ENCODE data around the gene CDCA4. TPM values are rescaled to one million over a fixed set of nuclear protein-coding genes. Genes with fewer than 3 reads are reported as not detected.
"Not testable (repeated sequence)": the region's sequence is repeated elsewhere in the genome, so short reads cannot be mapped to it uniquely, and the experiment has no call there.

Gene CDCA4
- total and polyA plus RNA-seq, 2 experiments from 2014 or later = 24.0 to 27.5 TPM

GRCh38 chr14:105064721-105065143 lies 43.8 kb upstream of the CDCA4 start:
- no peaks in the 10 kb centered on the region for H3K9me3 ChIP-seq (ENCODE audit: low read depth)
- H2AFZ ChIP-seq = no peak overlapping the region
- no peak overlapping the region for H3K9ac ChIP-seq
- no peaks in the 10 kb centered on the region; the same call in 1 of the 2 replicates for H3K4me1 ChIP-seq (ENCODE audit: insufficient read depth)
- 75 to 82% methylated on average over 12 of the region's 12 CpGs for WGBS, 2 experiments (ENCODE audit: low coverage in 1 of 2, low lambda C conversion rate in 2 of 2, missing lambda C conversion rate in 2 of 2)
- H3F3A ChIP-seq (ENCODE audit: insufficient read depth) = no peaks in the 10 kb centered on the region
- TF ChIP-seq EZH2phosphoT487 (IDR thresholded peaks at IDR 0.05; ENCODE audit: insufficient read depth, low read depth) (no peak), EZH2 (IDR thresholded peaks at IDR 0.05; ENCODE audit: insufficient read depth, poor library complexity, severe bottlenecking) (no peak)
- no peak overlapping the region for H3K27ac ChIP-seq
- H4K20me1 ChIP-seq (ENCODE audit: insufficient read depth) = no peaks in the 10 kb centered on the region
- H3K4me2 ChIP-seq (ENCODE audit: unreplicated experiment) = no peak overlapping the region
- in situ Hi-C loops (cut with MboI) = no loop called here
- no peaks in the 10 kb centered on the region for H3K79me2 ChIP-seq (ENCODE audit: insufficient read depth)
- no peaks in the 10 kb centered on the region for H3K27me3 ChIP-seq (replicated peaks; ENCODE audit: insufficient read depth)
- H3K9me2 ChIP-seq (ENCODE audit: insufficient read depth) = no peaks in the 10 kb centered on the region
- DNase-seq = peak; percentile 35
- no peak overlapping the region for H3K4me3 ChIP-seq
- no peaks in the 10 kb centered on the region for H3K36me3 ChIP-seq (ENCODE audit: low read depth)

- no peak for DNase-seq
- H3K4me1 ChIP-seq (ENCODE audit: insufficient read depth) = no peaks in the 10 kb centered on the region; the same call in 1 of the 2 replicates
- no peak overlapping the region for H2AFZ ChIP-seq
- H3K79me2 ChIP-seq (ENCODE audit: insufficient read depth) = no peaks in the 10 kb centered on the region
- no peak overlapping the region for H3K4me2 ChIP-seq (ENCODE audit: unreplicated experiment)
- H3K27me3 ChIP-seq (replicated peaks; ENCODE audit: insufficient read depth) = no peaks in the 10 kb centered on the region
- H3K9ac ChIP-seq = no peak overlapping the region
- no peaks in the 10 kb centered on the region for H3K9me2 ChIP-seq (ENCODE audit: insufficient read depth)
- H3K36me3 ChIP-seq (ENCODE audit: low read depth) = no peaks in the 10 kb centered on the region
- no peaks in the 10 kb centered on the region for H3F3A ChIP-seq (ENCODE audit: insufficient read depth)
- no peaks in the 10 kb centered on the region for H3K9me3 ChIP-seq (ENCODE audit: low read depth)
- no peak for TF ChIP-seq EZH2phosphoT487 (IDR thresholded peaks at IDR 0.05; ENCODE audit: insufficient read depth, low read depth)
- TF ChIP-seq EZH2 (IDR thresholded peaks at IDR 0.05; ENCODE audit: insufficient read depth, poor library complexity, severe bottlenecking) = no peak
- 88 to 89% methylated on average over 10 of the region's 10 CpGs for WGBS, 2 experiments (ENCODE audit: low coverage in 1 of 2, low lambda C conversion rate in 2 of 2, missing lambda C conversion rate in 2 of 2)
- H4K20me1 ChIP-seq (ENCODE audit: insufficient read depth) = no peaks in the 10 kb centered on the region
- no peak overlapping the region for H3K27ac ChIP-seq
- H3K4me3 ChIP-seq = no peak overlapping the region
- in situ Hi-C loops (cut with MboI) = no loop called here
Observed at GRCh38 chr14:105064001-105064400, 43.1 kb upstream of the CDCA4 start.

DNA sequence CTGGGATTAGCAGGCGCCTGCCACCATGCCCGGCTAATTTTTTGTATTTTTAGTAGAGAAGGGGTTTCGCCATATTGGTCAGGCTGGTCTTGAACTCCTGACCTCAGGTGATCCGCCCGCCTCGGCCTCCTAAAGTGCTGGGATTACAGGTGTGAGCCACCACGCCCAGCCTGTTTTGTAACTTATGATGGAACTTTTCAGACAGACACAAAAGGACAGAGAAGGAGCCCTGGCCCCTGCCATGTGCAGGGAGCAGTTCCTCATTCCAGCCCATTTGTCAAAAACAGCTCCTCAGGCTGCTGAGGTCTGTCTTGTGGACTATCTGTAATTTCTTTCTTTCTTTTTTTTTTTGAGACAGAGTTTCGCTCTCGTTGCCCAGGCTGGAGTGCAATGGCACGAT lies 42.6 kb upstream of the CDCA4 start:
- H3K36me3 ChIP-seq (ENCODE audit: low read depth); H3K4me2 ChIP-seq (ENCODE audit: unreplicated experiment); H3K4me3 ChIP-seq; H3K9me2 ChIP-seq (ENCODE audit: insufficient read depth); H2AFZ ChIP-seq; H4K20me1 ChIP-seq (ENCODE audit: insufficient read depth); H3K4me1 ChIP-seq (ENCODE audit: insufficient read depth); H3K27ac ChIP-seq; DNase-seq; H3F3A ChIP-seq (ENCODE audit: insufficient read depth); H3K27me3 ChIP-seq (replicated peaks; ENCODE audit: insufficient read depth); H3K9ac ChIP-seq; H3K9me3 ChIP-seq (ENCODE audit: low read depth); H3K79me2 ChIP-seq (ENCODE audit: insufficient read depth); in situ Hi-C loops (cut with MboI): not testable (repeated sequence)
- WGBS, 2 experiments (ENCODE audit: low coverage in 1 of 2, low lambda C conversion rate in 2 of 2, missing lambda C conversion rate in 2 of 2) = 83 to 85% methylated on average over 10 of the region's 10 CpGs

GRCh38 chr14:105063056-105063455 lies 42.2 kb upstream of the CDCA4 start:
- TF ChIP-seq EZH2phosphoT487 (IDR thresholded peaks at IDR 0.05; ENCODE audit: insufficient read depth, low read depth) (no peak), EZH2 (IDR thresholded peaks at IDR 0.05; ENCODE audit: insufficient read depth, poor library complexity, severe bottlenecking) (no peak)
- no peak overlapping the region for H2AFZ ChIP-seq
- H3K9me2 ChIP-seq (ENCODE audit: insufficient read depth) = no peaks in the 10 kb centered on the region
- DNase-seq = no peak
- H4K20me1 ChIP-seq (ENCODE audit: insufficient read depth) = no peaks in the 10 kb centered on the region
- no peak overlapping the region for H3K4me2 ChIP-seq (ENCODE audit: unreplicated experiment)
- WGBS, 2 experiments (ENCODE audit: low coverage in 1 of 2, low lambda C conversion rate in 2 of 2, missing lambda C conversion rate in 2 of 2) = 64% methylated on average over 10 of the region's 10 CpGs
- H3K27me3 ChIP-seq (replicated peaks; ENCODE audit: insufficient read depth) = no peaks in the 10 kb centered on the region
- H3K9ac ChIP-seq = no peak overlapping the region
- H3K9me3 ChIP-seq (ENCODE audit: low read depth) = no peaks in the 10 kb centered on the region
- H3K4me3 ChIP-seq = no peak overlapping the region
- H3K36me3 ChIP-seq (ENCODE audit: low read depth) = no peaks in the 10 kb centered on the region
- no peak overlapping the region for H3K27ac ChIP-seq
- in situ Hi-C loops (cut with MboI) = no loop called here
- H3K79me2 ChIP-seq (ENCODE audit: insufficient read depth) = no peaks in the 10 kb centered on the region
- no peaks in the 10 kb centered on the region for H3F3A ChIP-seq (ENCODE audit: insufficient read depth)
- H3K4me1 ChIP-seq (ENCODE audit: insufficient read depth) = no peaks in the 10 kb centered on the region; the same call in 1 of the 2 replicates

DNA sequence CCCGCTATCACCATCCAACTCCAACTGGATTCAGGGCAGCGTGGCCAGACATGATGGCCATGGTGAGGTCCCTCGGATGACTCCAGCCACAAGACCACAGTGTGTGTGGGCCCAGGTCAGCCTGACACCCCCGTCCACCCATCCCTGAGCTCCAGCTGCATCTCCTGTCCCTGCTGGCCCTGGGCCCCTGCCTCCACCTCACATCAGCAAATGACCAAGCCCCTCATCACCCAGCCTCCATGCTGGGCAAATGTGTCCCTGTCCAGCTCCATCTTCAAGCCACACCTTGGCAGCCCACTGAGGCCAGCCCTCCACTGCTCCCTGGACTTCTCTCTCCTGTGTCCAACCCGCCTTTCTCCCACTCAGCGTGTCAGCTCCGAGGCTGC lies 41.2 kb upstream of the CDCA4 start:
- TF ChIP-seq EZH2 (IDR thresholded peaks at IDR 0.05; ENCODE audit: insufficient read depth, poor library complexity, severe bottlenecking) (no peak), EZH2phosphoT487 (IDR thresholded peaks at IDR 0.05; ENCODE audit: insufficient read depth, low read depth) (no peak)
- no peak overlapping the region for H2AFZ ChIP-seq
- no peaks in the 10 kb centered on the region for H3K36me3 ChIP-seq (ENCODE audit: low read depth)
- in situ Hi-C loops (cut with MboI) = no loop called here
- H3K27ac ChIP-seq = no peak overlapping the region
- no peaks in the 10 kb centered on the region for H3K79me2 ChIP-seq (ENCODE audit: insufficient read depth)
- 76 to 78% methylated on average over 7 of the region's 7 CpGs for WGBS, 2 experiments (ENCODE audit: low coverage in 1 of 2, low lambda C conversion rate in 2 of 2, missing lambda C conversion rate in 2 of 2)
- no peaks in the 10 kb centered on the region for H3K9me3 ChIP-seq (ENCODE audit: low read depth)
- no peak overlapping the region for H3K4me2 ChIP-seq (ENCODE audit: unreplicated experiment)
- H4K20me1 ChIP-seq (ENCODE audit: insufficient read depth) = no peaks in the 10 kb centered on the region
- H3K4me1 ChIP-seq (ENCODE audit: insufficient read depth) = no peaks in the 10 kb centered on the region; the same call in 1 of the 2 replicates
- H3F3A ChIP-seq (ENCODE audit: insufficient read depth) = no peaks in the 10 kb centered on the region
- no peak overlapping the region for H3K9ac ChIP-seq
- no peaks in the 10 kb centered on the region for H3K9me2 ChIP-seq (ENCODE audit: insufficient read depth)
- no peak overlapping the region for H3K4me3 ChIP-seq
- no peaks in the 10 kb centered on the region for H3K27me3 ChIP-seq (replicated peaks; ENCODE audit: insufficient read depth)
- no peak for DNase-seq
